GM18511 (cell line): Measurements from ENCODE around the gene BRD4.

Experiments
- ATAC-seq: cut with Tn5 transposase; IDR thresholded peaks from one replicate; pipeline ENCODE4 v1.9.1; 2021; ENCODE audit warnings: mild to moderate bottlenecking, moderate library complexity; ENCODE audit not compliant: unreplicated experiment

BRD4 gene

GRCh38 chr19:15291548-15292021, 40.8 kb downstream of the BRD4 start:
- ATAC-seq, result no peak

- ATAC-seq, result no peak
Measured at GRCh38 chr19:15291089-15291488, 41.2 kb downstream of the BRD4 start.

GRCh38 chr19:15290166-15290565, 42.2 kb downstream of the BRD4 start:
- no peak for ATAC-seq

GRCh38 chr19:15289673-15290072, 42.7 kb downstream of the BRD4 start:
- no peak for ATAC-seq

- no peak for ATAC-seq
Measured at GRCh38 chr19:15288146-15288963, 44.0 kb downstream of the BRD4 start.

GRCh38 chr19:15287496-15287895, 44.8 kb downstream of the BRD4 start:
- ATAC-seq, result no peak

GRCh38 chr19:15286688-15287365, 45.5 kb downstream of the BRD4 start:
- no peak for ATAC-seq

GRCh38 chr19:15285896-15286591, 46.3 kb downstream of the BRD4 start:
- ATAC-seq, result no peak

GRCh38 chr19:15284896-15285295, 47.4 kb downstream of the BRD4 start:
- no peak for ATAC-seq

- no peak for ATAC-seq
Measured at GRCh38 chr19:15284091-15284490, 48.2 kb downstream of the BRD4 start.

GRCh38 chr19:15283141-15283883, 49.0 kb downstream of the BRD4 start:
- ATAC-seq, result no peak

- ATAC-seq, result no peak
Measured at GRCh38 chr19:15282311-15282705, 50.0 kb downstream of the BRD4 start.

GRCh38 chr19:15280915-15281683, 51.2 kb downstream of the BRD4 start:
- ATAC-seq, result no peak

- ATAC-seq, result no peak
Measured at GRCh38 chr19:15280048-15280725, 52.2 kb downstream of the BRD4 start.

- ATAC-seq, result no peak
Measured at GRCh38 chr19:15279326-15279904, 52.9 kb downstream of the BRD4 start.

GRCh38 chr19:15276620-15277215, 55.6 kb downstream of the BRD4 start:
- no peak for ATAC-seq

- ATAC-seq, result no peak
Measured at GRCh38 chr19:15274477-15274876, 57.9 kb downstream of the BRD4 start.

GRCh38 chr19:15269806-15270205, 62.5 kb downstream of the BRD4 start:
- ATAC-seq, result no peak

- ATAC-seq, result no peak
Measured at GRCh38 chr19:15268928-15269253, 63.4 kb downstream of the BRD4 start.
